Osteoblast (primary cell): ENCODE data around the gene C16orf86. TPM values are rescaled to one million over a fixed set of nuclear protein-coding genes. Genes with fewer than 3 reads are reported as not detected.

Experiments
- DNase-seq: peaks from one replicate; pipeline ENCODE4 v3.0.0; 2011; ENCODE audit warnings: low spot score, mixed read lengths; ENCODE audit not compliant: insufficient read length; ENCODE audit errors: missing footprints
- H2AFZ ChIP-seq: 2 replicates; pipeline ENCODE4 v1.6.0; 2011; ENCODE audit warnings: mild to moderate bottlenecking, low read length
- H3K27ac ChIP-seq: 2 replicates; pipeline ENCODE4 v1.5.1; 2011; ENCODE audit warnings: mild to moderate bottlenecking, low read depth, low read length, moderate library complexity
- H3K27me3 ChIP-seq: 2 replicates; pipeline ENCODE4 v1.6.0; 2012; ENCODE audit warnings: mild to moderate bottlenecking, control low read depth, inconsistent platforms, low read length, moderate library complexity; ENCODE audit not compliant: insufficient read depth
- H3K36me3 ChIP-seq: 2 replicates; pipeline ENCODE4 v1.5.1; 2011; ENCODE audit warnings: mild to moderate bottlenecking, low read length, control low read depth, moderate library complexity; ENCODE audit not compliant: insufficient read depth
- H3K4me1 ChIP-seq: 2 replicates; pipeline ENCODE4 v1.5.1; 2011; ENCODE audit warnings: mild to moderate bottlenecking, low read length, control low read depth, moderate library complexity; ENCODE audit not compliant: insufficient read depth
- H3K4me2 ChIP-seq: 2 replicates; pipeline ENCODE4 v1.6.0; 2011; ENCODE audit warnings: mild to moderate bottlenecking, low read length; ENCODE audit not compliant: insufficient read depth
- H3K4me3 ChIP-seq: fragments of 200-600 bp; sonication (generic); 3 replicates; pipeline ENCODE4 v1.5.1; 2012; ENCODE audit warnings: mild to moderate bottlenecking, low read length, inconsistent platforms; ENCODE audit not compliant: insufficient read depth
- H3K79me2 ChIP-seq: 2 replicates; pipeline ENCODE4 v1.6.0; 2012; ENCODE audit warnings: mild to moderate bottlenecking, low read length, control low read depth, inconsistent platforms; ENCODE audit not compliant: insufficient read depth
- H3K9me3 ChIP-seq: 2 replicates; pipeline ENCODE4 v1.5.1; 2011; ENCODE audit warnings: low read depth, low read length, control low read depth
- H4K20me1 ChIP-seq: 2 replicates; pipeline ENCODE4 v1.6.0; 2012; ENCODE audit warnings: mild to moderate bottlenecking, low read length, control low read depth; ENCODE audit not compliant: insufficient read depth
- total RNA-seq: library from RNA; depleted of rRNA; stranded (reverse); fragments of >200 nt; gene quantifications from 2 replicates; pipeline ENCODE4 v1.2.3, GENCODE V29; 2012
- TF ChIP-seq, protein P1 (sequence below): IDR thresholded peaks from 2 replicates; pipeline ENCODE4 v1.5.1; 2011; ENCODE audit warnings: mild to moderate bottlenecking, low read depth, low read length, moderate library complexity; ENCODE audit errors: extremely low read depth

The C16orf86 gene, protein sequence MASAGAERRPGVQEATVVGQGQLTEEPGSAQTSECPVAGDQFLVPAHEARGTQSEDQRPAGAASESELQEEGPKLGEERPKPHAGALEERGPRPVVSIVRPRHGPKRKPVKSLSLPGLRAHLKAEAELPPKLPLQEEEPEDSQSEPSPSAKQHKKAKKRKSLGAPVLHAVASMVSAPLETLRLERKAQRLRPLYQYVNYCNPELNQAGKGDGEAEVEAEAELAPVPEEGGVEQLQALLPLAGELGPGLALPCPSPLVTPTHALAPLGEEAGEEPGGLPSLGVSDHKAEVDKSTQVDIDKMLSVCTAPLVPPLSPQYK
- 6.2 and 6.9 TPM in 2 replicates for total RNA-seq

DNA sequence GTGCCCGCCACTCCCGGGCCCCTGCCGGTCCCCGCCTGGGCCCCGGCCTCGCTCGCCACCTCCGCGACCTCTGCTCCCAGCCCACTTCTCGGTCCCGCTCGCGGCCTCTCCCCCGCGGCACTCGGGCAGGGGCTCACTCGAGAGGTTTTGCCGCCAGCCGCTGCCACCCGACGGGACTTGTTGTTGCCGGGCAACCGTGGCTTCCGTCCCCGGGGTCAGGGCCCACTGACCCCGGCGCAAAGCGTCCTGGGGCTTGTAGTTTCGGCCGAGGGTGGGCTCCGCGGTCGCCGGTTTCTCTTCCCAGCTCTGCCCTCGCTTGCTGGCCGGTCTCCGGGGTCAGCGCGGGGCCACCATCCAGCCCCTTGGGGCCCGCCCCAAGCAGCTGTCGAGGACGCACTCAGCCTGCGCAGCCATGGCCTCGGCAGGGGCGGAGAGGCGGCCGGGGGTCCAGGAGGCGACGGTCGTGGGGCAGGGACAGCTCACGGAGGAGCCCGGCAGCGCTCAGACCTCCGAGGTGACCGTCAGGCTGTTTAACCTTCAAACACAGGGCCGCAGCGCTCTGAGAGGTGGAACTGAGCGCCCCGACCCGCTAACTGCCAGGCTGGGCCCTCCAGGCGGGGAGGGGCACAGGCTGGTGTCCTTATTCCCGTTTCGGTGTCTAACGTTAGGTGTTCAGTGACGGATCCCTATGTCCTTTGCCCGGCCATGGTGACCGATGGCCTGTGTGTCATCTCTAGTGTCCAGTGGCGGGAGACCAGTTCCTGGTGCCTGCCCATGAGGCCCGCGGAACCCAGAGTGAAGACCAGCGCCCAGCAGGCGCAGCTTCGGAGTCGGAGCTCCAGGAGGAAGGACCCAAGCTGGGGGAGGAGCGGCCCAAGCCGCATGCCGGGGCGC is at the start of gene C16orf86, which contains the start of gene ENKD1:
TSS of gene C16orf86 (plus strand) at position 256 of the 894 bp plus-strand sequence. CDS start at position 413, 157 bp downstream.
TSS of gene ENKD1 (minus strand) at position 192 of the 894 bp plus-strand sequence. CDS start 308 bp downstream, outside the sequence.
- no peaks in the 10 kb centered on the region for H4K20me1 ChIP-seq
- peaks cover 15% of the 10 kb centered on the region for H3K4me1 ChIP-seq
- H3K36me3 ChIP-seq = peaks cover 5% of the 10 kb centered on the region
- peak within 1 kb of the TSS; percentile 85 for H3K4me2 ChIP-seq
- TF ChIP-seq, protein P1, sequence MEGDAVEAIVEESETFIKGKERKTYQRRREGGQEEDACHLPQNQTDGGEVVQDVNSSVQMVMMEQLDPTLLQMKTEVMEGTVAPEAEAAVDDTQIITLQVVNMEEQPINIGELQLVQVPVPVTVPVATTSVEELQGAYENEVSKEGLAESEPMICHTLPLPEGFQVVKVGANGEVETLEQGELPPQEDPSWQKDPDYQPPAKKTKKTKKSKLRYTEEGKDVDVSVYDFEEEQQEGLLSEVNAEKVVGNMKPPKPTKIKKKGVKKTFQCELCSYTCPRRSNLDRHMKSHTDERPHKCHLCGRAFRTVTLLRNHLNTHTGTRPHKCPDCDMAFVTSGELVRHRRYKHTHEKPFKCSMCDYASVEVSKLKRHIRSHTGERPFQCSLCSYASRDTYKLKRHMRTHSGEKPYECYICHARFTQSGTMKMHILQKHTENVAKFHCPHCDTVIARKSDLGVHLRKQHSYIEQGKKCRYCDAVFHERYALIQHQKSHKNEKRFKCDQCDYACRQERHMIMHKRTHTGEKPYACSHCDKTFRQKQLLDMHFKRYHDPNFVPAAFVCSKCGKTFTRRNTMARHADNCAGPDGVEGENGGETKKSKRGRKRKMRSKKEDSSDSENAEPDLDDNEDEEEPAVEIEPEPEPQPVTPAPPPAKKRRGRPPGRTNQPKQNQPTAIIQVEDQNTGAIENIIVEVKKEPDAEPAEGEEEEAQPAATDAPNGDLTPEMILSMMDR = no peak
- peak within 1 kb of the TSS; percentile 84 for H2AFZ ChIP-seq
- H3K79me2 ChIP-seq = peaks cover 4% of the 10 kb centered on the region
- H3K9me3 ChIP-seq = no peaks in the 10 kb centered on the region
- H3K27me3 ChIP-seq = no peaks in the 10 kb centered on the region
- peak within 1 kb of the TSS; percentile 73 for H3K27ac ChIP-seq
- DNase-seq = peak; percentile 98
- H3K4me3 ChIP-seq = peak within 1 kb of the TSS; percentile 85

DNA sequence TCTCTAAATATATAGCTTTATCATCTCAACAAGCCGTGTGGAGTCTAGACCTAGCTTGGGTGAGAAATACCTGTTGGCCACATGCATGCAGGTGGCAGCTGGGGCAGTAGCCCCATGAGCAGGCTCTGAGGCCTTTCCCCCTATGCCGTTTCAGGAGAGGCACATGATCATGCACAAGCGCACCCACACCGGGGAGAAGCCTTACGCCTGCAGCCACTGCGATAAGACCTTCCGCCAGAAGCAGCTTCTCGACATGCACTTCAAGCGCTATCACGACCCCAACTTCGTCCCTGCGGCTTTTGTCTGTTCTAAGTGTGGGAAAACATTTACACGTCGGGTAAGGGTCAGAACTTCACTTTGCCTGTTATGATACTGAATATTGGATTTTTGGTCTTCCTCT is 38.4 kb upstream of the C16orf86 start:
- no peak overlapping the region for H3K4me2 ChIP-seq
- DNase-seq = no peak
- peaks cover 36% of the 10 kb centered on the region for H3K36me3 ChIP-seq
- H3K79me2 ChIP-seq = no peaks in the 10 kb centered on the region
- TF ChIP-seq, protein P1 = no peak
- no peak overlapping the region for H3K27ac ChIP-seq
- H3K4me1 ChIP-seq = no peaks in the 10 kb centered on the region
- no peaks in the 10 kb centered on the region for H3K27me3 ChIP-seq
- H2AFZ ChIP-seq = no peak overlapping the region
- H3K9me3 ChIP-seq = no peaks in the 10 kb centered on the region
- no peak overlapping the region for H3K4me3 ChIP-seq
- H4K20me1 ChIP-seq = no peaks in the 10 kb centered on the region

DNA sequence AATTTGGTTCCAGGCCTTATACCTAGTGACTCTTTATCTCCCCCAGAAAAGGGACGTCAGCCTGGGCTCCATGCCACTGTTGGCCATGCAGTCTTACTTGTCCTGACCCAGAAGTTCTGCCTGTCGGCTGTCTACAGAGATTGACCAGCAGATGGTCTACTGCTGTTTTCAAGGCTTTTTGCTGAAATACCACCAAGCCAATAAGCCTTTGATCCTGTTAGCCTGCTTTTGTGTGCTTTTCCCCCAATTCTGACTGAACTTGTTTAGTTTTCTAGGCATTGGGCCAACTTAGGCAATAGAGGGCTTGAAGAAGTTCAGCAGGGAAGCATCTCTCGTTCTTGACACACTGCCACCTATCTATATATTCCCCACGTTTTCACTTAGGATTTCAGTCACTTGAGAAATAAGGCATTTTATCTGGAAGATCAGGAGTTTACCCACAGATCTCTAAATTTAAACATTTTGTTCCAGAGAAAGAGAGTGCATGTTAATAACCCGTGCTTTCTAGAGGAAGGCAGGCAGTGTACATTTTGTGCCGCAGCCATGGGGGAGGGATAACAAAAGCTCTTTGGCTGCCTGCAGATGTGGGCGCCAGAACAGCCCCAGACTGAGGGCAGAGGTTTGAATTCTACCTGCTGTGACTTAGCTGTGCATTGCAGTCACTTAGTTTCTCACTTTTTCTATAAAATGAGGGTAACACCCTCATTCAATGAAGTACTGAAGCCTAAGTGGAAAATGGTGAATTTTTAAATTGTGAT is 34.0 kb upstream of the C16orf86 start:
- H3K4me2 ChIP-seq = no peak overlapping the region
- H2AFZ ChIP-seq = no peak overlapping the region
- no peaks in the 10 kb centered on the region for H3K27me3 ChIP-seq
- no peak overlapping the region for H3K4me3 ChIP-seq
- TF ChIP-seq, protein P1 = no peak
- no peaks in the 10 kb centered on the region for H4K20me1 ChIP-seq
- H3K79me2 ChIP-seq = no peaks in the 10 kb centered on the region
- H3K36me3 ChIP-seq = peaks cover 31% of the 10 kb centered on the region
- peak; percentile 19 for DNase-seq
- no peak overlapping the region for H3K27ac ChIP-seq
- no peaks in the 10 kb centered on the region for H3K9me3 ChIP-seq
- H3K4me1 ChIP-seq = no peaks in the 10 kb centered on the region
